Hepatocyte (in vitro differentiated cells): Measurements from ENCODE around the gene CDC42SE2.

Experiments
- CTCF ChIP-seq: fragments of 200-600 bp; sonication (generic); IDR thresholded peaks from 2 replicates; pipeline ENCODE4 v1.5.1; 2016; ENCODE audit warnings: antibody characterized with exemption, mild to moderate bottlenecking; ENCODE audit not compliant: poor library complexity
- EZH2 ChIP-seq: fragments of 200-600 bp; sonication (generic); IDR thresholded peaks from 2 replicates; pipeline ENCODE4 v1.6.1; 2016; ENCODE audit warnings: antibody characterized with exemption, mild to moderate bottlenecking, borderline replicate concordance
- EZH2phosphoT487 ChIP-seq: fragments of 200-600 bp; sonication (generic); IDR thresholded peaks from one replicate; pipeline ENCODE4 v1.6.1; 2018; ENCODE audit warnings: antibody characterized with exemption, mild to moderate bottlenecking, low read depth, moderate library complexity; ENCODE audit not compliant: unreplicated experiment, severe bottlenecking

- TF ChIP-seq CTCF (no peak), EZH2 (no peak), EZH2phosphoT487 (no peak)
Measured at GRCh38 chr5:131305906-131306305, 42.1 kb downstream of the CDC42SE2 start.
